BE2C (cell line): ENCODE measurements around the gene PTP4A2.

Source experiments
- DNase-seq: peaks from one replicate; pipeline ENCODE4 v3.0.0-alpha.2; 2020
- H3K27me3 ChIP-seq: fragments of 250-450 bp; sonication (Bioruptor Pico); 2 replicates; pipeline ENCODE4 v1.5.1; 2020; ENCODE audit warnings: mild to moderate bottlenecking
- H3K36me3 ChIP-seq: fragments of 250-450 bp; sonication (Bioruptor Pico); 2 replicates; pipeline ENCODE4 v1.5.1; 2020; ENCODE audit warnings: mild to moderate bottlenecking
- H3K4me1 ChIP-seq: fragments of 250-450 bp; sonication (Bioruptor Pico); 2 replicates; pipeline ENCODE4 v1.5.1; 2020
- H3K4me3 ChIP-seq: 2 replicates; pipeline ENCODE4 v1.5.1; 2011; ENCODE audit warnings: low read depth, low read length
- H3K9me3 ChIP-seq: fragments of 250-450 bp; sonication (Bioruptor Pico); 2 replicates; pipeline ENCODE4 v1.5.1; 2020
- CTCF ChIP-seq: IDR thresholded peaks from 2 replicates; pipeline ENCODE4 v1.5.1; 2012; ENCODE audit warnings: mild to moderate bottlenecking, low read depth, low read length

Gene PTP4A2

GRCh38 chr1:31932491-31933316 lies 5.5 kb downstream of the PTP4A2 start:
- no peak for DNase-seq
- TF ChIP-seq CTCF = no peak
- H3K4me1 ChIP-seq = 0 out of 2 replicates have a peak, but pooled peaks cover 3% of the 10 kb centered on the region
- H3K4me3 ChIP-seq = no peak overlapping the region
- no peaks in the 10 kb centered on the region for H3K27me3 ChIP-seq
- H3K9me3 ChIP-seq = no peaks in the 10 kb centered on the region
- no peaks in the 10 kb centered on the region for H3K36me3 ChIP-seq

DNA sequence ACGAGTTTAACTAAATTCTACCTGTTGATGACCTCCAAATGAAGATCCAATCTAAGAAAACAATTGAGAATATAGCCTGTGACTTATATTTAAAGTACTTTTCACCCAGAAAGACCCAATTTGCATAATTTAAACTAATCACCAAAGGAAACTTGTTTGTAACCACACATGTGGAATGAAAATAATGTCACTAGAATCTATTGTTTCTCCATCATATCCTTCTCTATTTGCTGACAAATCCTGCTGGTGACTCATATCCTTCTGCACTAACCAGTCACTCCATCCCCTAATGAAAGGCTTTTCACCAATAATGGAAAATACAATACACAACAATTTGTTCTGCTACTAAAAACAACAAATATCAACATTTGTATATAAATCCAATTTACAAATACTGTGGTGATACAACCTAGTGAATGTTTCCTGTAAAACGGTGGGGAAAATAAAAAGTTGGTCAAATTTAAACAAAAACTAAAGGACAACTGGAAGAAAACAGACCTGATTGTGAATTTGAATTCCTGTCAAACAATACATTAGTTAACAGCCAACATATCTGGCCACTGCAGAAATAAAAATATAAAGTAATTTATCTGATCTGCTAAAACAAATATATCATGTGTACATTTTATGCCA lies 6.5 kb downstream of the PTP4A2 start:
- TF ChIP-seq CTCF = no peak
- no peak overlapping the region for H3K4me3 ChIP-seq
- DNase-seq = no peak

GRCh38 chr1:31930836-31931592 lies 7.2 kb downstream of the PTP4A2 start:
- H3K4me1 ChIP-seq = 0 out of 2 replicates have a peak, but pooled peaks cover 3% of the 10 kb centered on the region
- no peak for DNase-seq
- TF ChIP-seq CTCF = no peak
- H3K27me3 ChIP-seq = no peaks in the 10 kb centered on the region
- H3K4me3 ChIP-seq = no peak overlapping the region
- H3K36me3 ChIP-seq = no peaks in the 10 kb centered on the region
- no peaks in the 10 kb centered on the region for H3K9me3 ChIP-seq

More for the DNA sequence above, 6.5 kb downstream of the PTP4A2 start:
- Histone ChIP-seq H3K27me3 (no peaks in the 10 kb centered on the region), H3K4me1 (0 out of 2 replicates have a peak, but pooled peaks cover 3% of the 10 kb centered on the region), H3K36me3 (no peaks in the 10 kb centered on the region), H3K9me3 (no peaks in the 10 kb centered on the region)

DNA sequence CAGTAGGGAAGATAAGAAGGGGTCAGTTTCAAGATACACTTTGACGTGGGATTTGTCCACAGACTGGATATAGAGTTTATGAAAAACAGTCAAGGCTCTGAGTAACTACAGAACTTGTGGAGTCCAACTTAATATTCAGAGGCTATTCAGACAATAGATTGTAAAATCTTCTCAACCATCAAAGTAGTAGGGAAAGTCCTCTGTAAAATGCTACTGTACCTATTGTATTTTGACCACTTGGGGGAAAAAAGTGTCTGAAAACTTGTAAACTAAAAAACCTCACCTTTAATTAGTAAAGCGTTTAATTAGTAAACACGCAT lies 10.5 kb downstream of the PTP4A2 start:
- 0 out of 2 replicates have a peak, but pooled peaks cover 3% of the 10 kb centered on the region for H3K4me1 ChIP-seq
- DNase-seq = no peak
- no peaks in the 10 kb centered on the region for H3K9me3 ChIP-seq
- no peaks in the 10 kb centered on the region for H3K36me3 ChIP-seq
- no peak for TF ChIP-seq CTCF
- no peaks in the 10 kb centered on the region for H3K27me3 ChIP-seq
- H3K4me3 ChIP-seq = no peak overlapping the region

DNA sequence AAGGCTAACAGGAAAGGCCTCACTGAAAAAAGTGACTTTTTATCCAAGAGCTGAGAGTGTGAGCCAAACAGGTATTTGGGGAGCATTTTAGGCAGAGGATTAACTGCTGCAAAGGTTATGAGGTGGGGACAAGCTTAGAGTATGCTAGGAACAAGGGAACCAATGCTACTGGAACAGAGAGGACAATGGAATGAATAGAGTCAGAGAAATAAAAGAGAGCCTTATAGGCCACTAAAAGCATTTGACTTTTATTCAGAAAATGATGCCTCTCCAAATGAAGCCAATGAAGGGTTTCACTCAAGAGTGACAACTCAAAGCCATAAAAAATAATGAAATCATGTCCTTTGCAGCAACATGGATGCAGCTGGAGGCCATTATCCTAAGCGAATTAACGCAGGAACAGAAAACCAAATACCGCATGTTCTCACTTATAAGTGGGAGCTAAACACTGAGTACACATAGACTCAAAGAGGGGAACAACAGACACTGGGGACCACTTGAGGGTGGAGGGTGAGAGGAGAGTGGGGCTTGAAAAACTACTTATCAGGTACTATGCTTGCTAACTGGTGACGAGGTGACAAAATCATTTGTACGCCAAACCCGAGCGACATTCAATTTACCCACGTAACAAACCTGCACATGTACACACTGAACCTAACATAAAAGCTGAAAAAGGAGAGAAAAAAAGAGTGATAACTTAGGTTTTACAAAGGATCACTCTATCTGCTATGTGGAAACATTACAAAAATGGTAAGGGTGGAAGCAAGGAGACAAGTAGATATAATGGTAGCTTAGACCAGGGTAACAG lies 11.1 kb downstream of the PTP4A2 start:
- no peak overlapping the region for H3K4me3 ChIP-seq
- 0 out of 2 replicates have a peak, but pooled peaks cover 3% of the 10 kb centered on the region for H3K4me1 ChIP-seq
- no peaks in the 10 kb centered on the region for H3K36me3 ChIP-seq
- no peak for DNase-seq
- no peaks in the 10 kb centered on the region for H3K9me3 ChIP-seq
- no peaks in the 10 kb centered on the region for H3K27me3 ChIP-seq
- TF ChIP-seq CTCF = no peak
